ENCODE results near the gene ATRN. TPM values are rescaled to one million over a fixed set of nuclear protein-coding genes. Genes with fewer than 3 reads are reported as not detected.

ATRN gene
- total and polyA plus RNA-seq, 7 donors, result 3.9 to 18.6 (median 14.7) TPM

GRCh38 chr20:3454831-3455230 is 16.0 kb upstream of the ATRN start:
- ATAC-seq, result no peak
- WGBS, 3 donors, result 67 to 73% (median 68%) methylated on average over 5 of the region's 5 CpGs
- H3K27me3 ChIP-seq (ENCODE audit: insufficient read depth in 3 of 3, low read length in 2 of 3), result no peaks in the 10 kb centered on the region
- H3K4me3 ChIP-seq, result no peak overlapping the region
- H3K36me3 ChIP-seq (ENCODE audit: insufficient read depth in 1 of 2, low read depth in 1 of 2), result no peaks in the 10 kb centered on the region
- intact Hi-C loops (cut with DNase I), result no loop called here
- no peak for DNase-seq
- no peak for TF ChIP-seq CTCF (IDR thresholded peaks at IDR 0.05)
- H3K4me1 ChIP-seq, result no peaks in the 10 kb centered on the region
- no peak overlapping the region for H3K27ac ChIP-seq
- no peaks in the 10 kb centered on the region for H3K9me3 ChIP-seq

GRCh38 chr20:3456648-3457047 is 14.2 kb upstream of the ATRN start:
- ATAC-seq (no peak), DNase-seq (no peak)
- intact Hi-C loops (cut with DNase I), result no loop called here
- Histone ChIP-seq H3K27me3 (ENCODE audit: insufficient read depth in 3 of 3, low read length in 2 of 3) (no peaks in the 10 kb centered on the region), H3K36me3 (ENCODE audit: insufficient read depth in 1 of 2, low read depth in 1 of 2) (no peaks in the 10 kb centered on the region), H3K4me1 (no peaks in the 10 kb centered on the region), H3K27ac (no peak overlapping the region), H3K9me3 (no peaks in the 10 kb centered on the region), H3K4me3 (no peak overlapping the region)
- WGBS, 3 donors, result 64 to 77% (median 64%) methylated on average over 4 of the region's 4 CpGs
- no peak for TF ChIP-seq CTCF (IDR thresholded peaks at IDR 0.05)

GRCh38 chr20:3459881-3460307 is 10.9 kb upstream of the ATRN start:
- Histone ChIP-seq H3K4me3 (no peak overlapping the region), H3K27ac (no peak overlapping the region), H3K27me3 (ENCODE audit: insufficient read depth in 3 of 3, low read length in 2 of 3) (no peaks in the 10 kb centered on the region), H3K9me3 (no peaks in the 10 kb centered on the region), H3K4me1 (no peaks in the 10 kb centered on the region), H3K36me3 (ENCODE audit: insufficient read depth in 1 of 2, low read depth in 1 of 2) (no peaks in the 10 kb centered on the region)
- ATAC-seq, result no peak
- no peak for DNase-seq
- intact Hi-C loops (cut with DNase I), result no loop called here
- no peak for TF ChIP-seq CTCF (IDR thresholded peaks at IDR 0.05)
- 23 to 39% (median 29%) methylated on average over 1 of the region's 1 CpG for WGBS, 3 donors

- no peak for TF ChIP-seq CTCF (IDR thresholded peaks at IDR 0.05)
- Histone ChIP-seq H3K27me3 (ENCODE audit: insufficient read depth in 3 of 3, low read length in 2 of 3) (no peaks in the 10 kb centered on the region), H3K27ac (no peak overlapping the region), H3K36me3 (ENCODE audit: insufficient read depth in 1 of 2, low read depth in 1 of 2) (no peaks in the 10 kb centered on the region), H3K9me3 (no peaks in the 10 kb centered on the region), H3K4me3 (no peak overlapping the region), H3K4me1 (no peaks in the 10 kb centered on the region)
- no peak for DNase-seq
- peak in 2 of 4 donors; percentile 26 to 35 for ATAC-seq
- 25 to 28% (median 26%) methylated on average over 12 of the region's 12 CpGs for WGBS, 3 donors
- intact Hi-C loops (cut with DNase I), result no loop called here
Observed at GRCh38 chr20:3461211-3461771, 9.5 kb upstream of the ATRN start.

Data from psoas muscle (tissue), 8 donors.